Measurements from ENCODE around the gene OR10A4. TPM values are rescaled to one million over a fixed set of nuclear protein-coding genes. Genes with fewer than 3 reads are reported as not detected.
"Not testable (repeated sequence)": the region's sequence is repeated elsewhere in the genome, so short reads cannot be mapped to it uniquely, and the experiment has no call there.

Gene OR10A4, protein sequence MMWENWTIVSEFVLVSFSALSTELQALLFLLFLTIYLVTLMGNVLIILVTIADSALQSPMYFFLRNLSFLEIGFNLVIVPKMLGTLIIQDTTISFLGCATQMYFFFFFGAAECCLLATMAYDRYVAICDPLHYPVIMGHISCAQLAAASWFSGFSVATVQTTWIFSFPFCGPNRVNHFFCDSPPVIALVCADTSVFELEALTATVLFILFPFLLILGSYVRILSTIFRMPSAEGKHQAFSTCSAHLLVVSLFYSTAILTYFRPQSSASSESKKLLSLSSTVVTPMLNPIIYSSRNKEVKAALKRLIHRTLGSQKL
- not detected for polyA plus RNA-seq (ENCODE audit: low read depth in 6 of 6)

GRCh38 chr11:6876325-6876724 is at the start of gene OR10A4:
OR10A4 (plus strand) TSS chr11:6876625; CDS start chr11:6876648, 23 bp downstream.
- H3K9me3 Mint-ChIP-seq, result peaks cover 0 to 7% (median 3%) of the 10 kb centered on the region in 7 donors

GRCh38 chr11:6828103-6828502 is 48.3 kb upstream of the OR10A4 start:
- no peaks in the 10 kb centered on the region for H3K36me3 Mint-ChIP-seq
- H3K4me1 Mint-ChIP-seq, result peaks cover 10 to 12% (median 12%) of the 10 kb centered on the region in 3 donors
- peaks cover 6 to 9% (median 7%) of the 10 kb centered on the region in 3 donors for H3K27me3 Mint-ChIP-seq
- H3K9me3 Mint-ChIP-seq, result no peaks in the 10 kb centered on the region
- ATAC-seq (ENCODE audit: low read depth in 2 of 2) (no peak), DNase-seq (no peak)
- no peak overlapping the region for H3K4me3 Mint-ChIP-seq
- H3K27ac Mint-ChIP-seq, result no peak overlapping the region

More at GRCh38 chr11:6876325-6876724, at the start of gene OR10A4:
- H3K27me3 Mint-ChIP-seq, result peaks cover 19 to 28% (median 28%) of the 10 kb centered on the region in 3 donors
- no peak within 1 kb of the TSS for H3K4me3 Mint-ChIP-seq
- H3K4me1 Mint-ChIP-seq, result no peaks in the 10 kb centered on the region
- no peak for ATAC-seq (ENCODE audit: low read depth in 2 of 2)
- H3K36me3 Mint-ChIP-seq, result no peaks in the 10 kb centered on the region
- no peak within 1 kb of the TSS for H3K27ac Mint-ChIP-seq
- DNase-seq, result no peak

DNA sequence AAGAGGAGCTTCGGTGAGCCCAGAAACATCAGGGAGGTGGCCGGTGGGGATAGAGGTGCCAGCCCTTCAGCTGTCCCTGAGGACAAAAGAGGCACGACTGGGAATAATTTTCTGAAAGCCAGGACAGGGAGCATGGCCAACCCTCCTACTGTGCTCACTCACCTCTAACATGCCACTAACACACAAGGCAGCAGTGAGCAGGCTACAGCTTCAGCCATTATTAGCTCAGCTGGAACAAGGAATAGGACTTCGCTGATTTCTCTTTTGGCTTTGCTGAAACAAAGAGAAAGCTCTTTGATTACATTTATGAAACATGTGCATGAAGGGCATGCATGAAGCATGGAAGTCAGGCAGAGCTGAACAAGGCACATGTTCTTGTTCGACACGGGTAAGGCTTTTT is 43.1 kb upstream of the OR10A4 start:
- ATAC-seq (ENCODE audit: low read depth in 2 of 2) (no peak), DNase-seq (no peak)
- no peaks in the 10 kb centered on the region for H3K36me3 Mint-ChIP-seq
- peaks cover 5 to 6% (median 6%) of the 10 kb centered on the region in 3 donors for H3K27me3 Mint-ChIP-seq
- H3K4me1 Mint-ChIP-seq, result peaks cover 11 to 24% (median 18%) of the 10 kb centered on the region in 3 donors
- H3K9me3 Mint-ChIP-seq, result no peaks in the 10 kb centered on the region
- peak overlapping the region in 2 of 6 donors; percentile 76 to 84 for H3K27ac Mint-ChIP-seq
- H3K4me3 Mint-ChIP-seq, result peak overlapping the region in 4 of 8 donors; percentile 2 to 44 (median 15)

GRCh38 chr11:6834021-6834420 is 42.4 kb upstream of the OR10A4 start:
- Mint-ChIP-seq H3K36me3 (no peaks in the 10 kb centered on the region), H3K4me1 (peaks cover 11 to 24% (median 18%) of the 10 kb centered on the region in 3 donors), H3K27ac (peak overlapping the region in 1 of 6 donors; percentile 76)

DNA sequence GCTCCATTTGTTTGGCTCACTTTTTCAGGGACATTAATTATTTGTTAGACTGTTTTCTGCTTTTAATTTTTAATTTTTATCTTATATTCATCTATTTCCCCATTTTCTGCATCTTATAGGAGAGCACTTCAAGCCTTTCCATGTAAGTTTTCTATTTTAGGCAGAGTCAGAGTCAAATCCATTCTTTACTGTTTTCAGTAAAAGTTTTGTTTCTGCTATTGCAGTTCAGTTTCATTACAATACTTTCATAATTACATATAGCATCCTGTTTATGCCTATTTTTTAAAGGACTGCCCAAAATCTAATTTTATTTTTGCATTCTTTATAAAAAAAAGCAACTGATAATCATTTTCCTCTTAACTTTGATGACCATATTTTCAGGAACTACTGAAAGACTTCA is 34.7 kb upstream of the OR10A4 start:
- Mint-ChIP-seq H3K27ac (no peak overlapping the region), H3K4me3 (no peak overlapping the region), H3K27me3 (peaks cover 19 to 32% (median 27%) of the 10 kb centered on the region in 3 donors), H3K36me3 (peaks cover 0 to 6% of the 10 kb centered on the region in 2 donors), H3K4me1 (no peaks in the 10 kb centered on the region), H3K9me3 (peaks cover 0 to 4% (median 0%) of the 10 kb centered on the region in 7 donors)
- DNase-seq (no peak), ATAC-seq (ENCODE audit: low read depth in 2 of 2) (no peak)

More at GRCh38 chr11:6834021-6834420, 42.4 kb upstream of the OR10A4 start:
- peaks cover 0 to 5% (median under 1%) of the 10 kb centered on the region in 3 donors for H3K27me3 Mint-ChIP-seq
- DNase-seq, result no peak
- no peak for ATAC-seq (ENCODE audit: low read depth in 2 of 2)
- no peak overlapping the region for H3K4me3 Mint-ChIP-seq
- no peaks in the 10 kb centered on the region for H3K9me3 Mint-ChIP-seq

- peaks cover 0 to 4% (median 0%) of the 10 kb centered on the region in 7 donors for H3K9me3 Mint-ChIP-seq
- no peak overlapping the region for H3K4me3 Mint-ChIP-seq
- ATAC-seq (ENCODE audit: low read depth in 2 of 2), result no peak
These were observed 32.8 kb upstream of the OR10A4 start for GRCh38 chr11:6843670-6844069.

GRCh38 chr11:6844356-6844755 is 32.1 kb upstream of the OR10A4 start:
- H3K4me3 Mint-ChIP-seq, result no peak overlapping the region
- peaks cover 26 to 46% (median 31%) of the 10 kb centered on the region in 3 donors for H3K27me3 Mint-ChIP-seq
- no peaks in the 10 kb centered on the region for H3K4me1 Mint-ChIP-seq
- peaks cover 0 to 4% (median 0%) of the 10 kb centered on the region in 7 donors for H3K9me3 Mint-ChIP-seq
- DNase-seq (no peak), ATAC-seq (ENCODE audit: low read depth in 2 of 2) (no peak)
- no peak overlapping the region for H3K27ac Mint-ChIP-seq
- peaks cover 0 to 6% of the 10 kb centered on the region in 2 donors for H3K36me3 Mint-ChIP-seq

More at GRCh38 chr11:6843670-6844069, 32.8 kb upstream of the OR10A4 start:
- Mint-ChIP-seq H3K4me1 (no peaks in the 10 kb centered on the region), H3K36me3 (peaks cover 0 to 6% of the 10 kb centered on the region in 2 donors), H3K27ac (no peak overlapping the region), H3K27me3 (peaks cover 26 to 46% (median 31%) of the 10 kb centered on the region in 3 donors)
- DNase-seq, result no peak

- no peak for ATAC-seq (ENCODE audit: low read depth in 2 of 2)
- H3K4me3 Mint-ChIP-seq, result no peak within 1 kb of the TSS
- H3K27ac Mint-ChIP-seq, result no peak within 1 kb of the TSS
- no peaks in the 10 kb centered on the region for H3K4me1 Mint-ChIP-seq
- DNase-seq, result no peak
- peaks cover 0 to 4% (median 2%) of the 10 kb centered on the region in 7 donors for H3K9me3 Mint-ChIP-seq
- peaks cover 0 to 6% of the 10 kb centered on the region in 2 donors for H3K36me3 Mint-ChIP-seq
- H3K27me3 Mint-ChIP-seq, result peaks cover 28 to 46% (median 31%) of the 10 kb centered on the region in 3 donors
These were observed 31.0 kb upstream of the OR10A4 start, which contains the start of gene OR10A5 for GRCh38 chr11:6845383-6845782. OR10A5 (plus strand) TSS chr11:6845683; CDS start chr11:6845683, 0 bp downstream.

- Mint-ChIP-seq H3K4me3 (no peak overlapping the region), H3K9me3 (peaks cover 8 to 26% (median 21%) of the 10 kb centered on the region in 7 donors), H3K27ac (no peak overlapping the region), H3K4me1 (no peaks in the 10 kb centered on the region), H3K36me3 (peaks cover 0 to 13% of the 10 kb centered on the region in 2 donors), H3K27me3 (peaks cover 15 to 26% (median 18%) of the 10 kb centered on the region in 3 donors)
- ATAC-seq (ENCODE audit: low read depth in 2 of 2), result no peak
- DNase-seq, result no peak
These were observed 25.9 kb upstream of the OR10A4 start for GRCh38 chr11:6850526-6850925.

- peaks cover 0 to 15% of the 10 kb centered on the region in 2 donors for H3K36me3 Mint-ChIP-seq
- ATAC-seq (ENCODE audit: low read depth in 2 of 2); H3K4me3 Mint-ChIP-seq; H3K4me1 Mint-ChIP-seq; DNase-seq; H3K27ac Mint-ChIP-seq: not testable (repeated sequence)
- H3K9me3 Mint-ChIP-seq, result peaks cover 8 to 33% (median 26%) of the 10 kb centered on the region in 7 donors
- H3K27me3 Mint-ChIP-seq, result peaks cover 4 to 24% (median 7%) of the 10 kb centered on the region in 3 donors
These were observed 21.6 kb upstream of the OR10A4 start for GRCh38 chr11:6854801-6855200.

DNA sequence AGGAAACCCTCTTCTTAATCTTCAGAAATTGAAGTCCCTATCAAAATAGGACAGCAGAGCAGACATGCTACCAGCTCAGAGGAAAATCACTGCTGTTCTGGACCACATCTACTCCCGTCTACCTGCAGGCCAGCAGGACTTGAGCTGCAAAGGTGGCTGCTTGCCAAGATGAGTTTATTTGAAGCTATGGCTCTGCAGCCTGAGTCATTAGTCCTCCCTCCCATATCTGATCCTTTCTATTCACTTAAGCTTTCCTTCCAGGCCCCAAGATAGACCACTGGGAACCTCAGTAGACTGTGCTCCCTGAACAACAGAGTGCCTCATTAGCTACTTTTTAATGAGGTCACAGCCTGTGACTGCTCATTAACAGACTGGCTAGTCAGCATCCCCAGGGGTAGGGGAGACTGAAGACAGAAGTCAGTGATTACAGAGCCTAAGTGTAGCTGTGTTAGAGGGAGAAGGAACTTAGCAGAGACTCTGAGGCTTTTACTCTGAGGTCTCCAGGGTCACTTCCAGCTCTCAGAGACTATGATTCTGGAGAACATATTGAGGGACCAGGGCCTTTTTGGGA is 20.4 kb upstream of the OR10A4 start:
- no peaks in the 10 kb centered on the region for H3K4me1 Mint-ChIP-seq
- DNase-seq (no peak), ATAC-seq (ENCODE audit: low read depth in 2 of 2) (no peak)
- H3K27ac Mint-ChIP-seq, result no peak overlapping the region
- no peak overlapping the region for H3K4me3 Mint-ChIP-seq
- peaks cover 0 to 28% (median 10%) of the 10 kb centered on the region in 3 donors for H3K27me3 Mint-ChIP-seq
- peaks cover 0 to 16% of the 10 kb centered on the region in 2 donors for H3K36me3 Mint-ChIP-seq
- peaks cover 5 to 36% (median 22%) of the 10 kb centered on the region in 7 donors for H3K9me3 Mint-ChIP-seq

DNA sequence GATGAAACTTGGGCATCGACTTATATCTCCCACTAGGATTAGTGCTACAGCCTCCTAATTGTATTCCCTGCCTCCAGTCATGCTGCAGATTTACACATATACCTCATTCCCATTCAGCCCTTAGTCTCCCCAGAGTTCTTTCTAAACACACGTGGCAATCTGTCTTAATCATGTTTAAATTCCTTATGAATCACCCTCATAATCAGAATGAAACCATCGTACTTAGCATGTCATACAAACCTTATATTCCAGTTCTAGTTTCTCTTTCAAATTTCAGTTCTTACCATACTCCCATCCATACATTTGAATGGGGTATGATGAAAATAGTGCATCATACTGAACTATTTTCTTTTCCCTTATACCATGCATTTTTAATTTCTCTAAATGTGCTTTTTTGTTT is 19.6 kb upstream of the OR10A4 start:
- H3K4me3 Mint-ChIP-seq, result no peak overlapping the region
- no peak overlapping the region for H3K27ac Mint-ChIP-seq
- peaks cover 0 to 28% (median 15%) of the 10 kb centered on the region in 3 donors for H3K27me3 Mint-ChIP-seq
- ATAC-seq (ENCODE audit: low read depth in 2 of 2), result no peak
- DNase-seq, result no peak
- H3K9me3 Mint-ChIP-seq, result peaks cover 7 to 32% (median 20%) of the 10 kb centered on the region in 7 donors
- no peaks in the 10 kb centered on the region for H3K4me1 Mint-ChIP-seq
- peaks cover 0 to 16% of the 10 kb centered on the region in 2 donors for H3K36me3 Mint-ChIP-seq

DNA sequence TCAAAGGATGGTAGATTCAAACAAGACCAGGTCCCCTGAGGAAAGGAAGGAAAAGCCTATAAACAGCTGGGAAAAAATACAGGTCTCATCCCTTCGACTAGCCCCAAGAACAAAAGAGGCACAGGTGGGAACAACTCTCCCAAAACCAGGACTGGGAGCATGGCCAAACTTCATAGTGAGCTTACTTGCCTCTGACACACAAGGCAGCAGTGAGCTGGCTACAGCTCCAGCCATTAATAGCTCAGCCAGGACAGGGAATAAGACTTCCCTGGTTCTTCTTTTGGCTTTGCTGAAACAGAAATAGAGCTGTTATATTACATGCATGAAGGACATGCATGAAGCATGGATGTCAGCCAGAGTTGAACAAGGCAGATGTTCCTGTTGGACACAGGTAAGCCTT is 13.5 kb upstream of the OR10A4 start, which contains the start of gene OR10A2:
TSS of gene OR10A2 (plus strand) at position 97 of the 400 bp plus-strand sequence. CDS start 6,698 bp downstream, outside the sequence.
- H3K27me3 Mint-ChIP-seq, result peaks cover 0 to 20% (median 15%) of the 10 kb centered on the region in 3 donors
- H3K36me3 Mint-ChIP-seq, result peaks cover 0 to 8% of the 10 kb centered on the region in 2 donors
- peaks cover 3 to 14% (median 6%) of the 10 kb centered on the region in 7 donors for H3K9me3 Mint-ChIP-seq

More for the DNA sequence above, 13.5 kb upstream of the OR10A4 start, which contains the start of gene OR10A2:
- DNase-seq, result no peak
- Mint-ChIP-seq H3K4me1 (no peaks in the 10 kb centered on the region), H3K27ac (no peak within 1 kb of the TSS), H3K4me3 (no peak within 1 kb of the TSS)
- ATAC-seq (ENCODE audit: low read depth in 2 of 2), result no peak
